B cell (primary cell): Measurements from ENCODE around the gene NUDT15. TPM values are rescaled to one million over a fixed set of nuclear protein-coding genes. Genes with fewer than 3 reads are reported as not detected.

ENCODE experiments used
- ATAC-seq: fragments of 200-7000 bp; cut with Tn5 transposase; one replicate; pipeline ENCODE4 v1.10.0; 2021; ENCODE audit warnings: low read depth, mild to moderate bottlenecking, moderate number of reproducible peaks, moderate library complexity
- CTCF ChIA-PET: fragments of 350-600 bp; sonication (Branson Sonifier 250); formaldehyde crosslinking; loops from one replicate; lab custom pipeline; 2021; ENCODE audit warnings: antibody characterized with exemption, inconsistent platforms; lab: Charles Lee
- POLR2A ChIA-PET: fragments of 350-600 bp; sonication (Branson Sonifier 250); formaldehyde crosslinking; loops from one replicate; lab custom pipeline; 2021; ENCODE audit warnings: antibody characterized with exemption; lab: Charles Lee
- DNase-seq: peaks from one replicate; pipeline ENCODE4 v3.0.0; 2013
- H2AFZ ChIP-seq: 2 replicates; pipeline ENCODE4 v1.6.1; 2012; ENCODE audit warnings: mild to moderate bottlenecking, low read depth, low read length; ENCODE audit not compliant: insufficient read depth, poor library complexity, severe bottlenecking
- H3K27ac ChIP-seq, 2 donors: 1 replicate in 1 of 2; 2 replicates in 1 of 2; pipeline ENCODE4 v1.5.1; 2012 to 2013; ENCODE audit warnings: low read length in 2 of 2, mild to moderate bottlenecking in 2 of 2, moderate library complexity in 1 of 2
- H3K27me3 ChIP-seq, 4 experiments: fragments of 200-600 bp in 1 of 4; sonication (generic) in 1 of 4; replicated peaks in 1 of 4; 1 replicate in 2 of 4; 2 replicates in 2 of 4; pipeline versions ENCODE4 v1.6.1 to v1.7.0; 2013 to 2016; ENCODE audit warnings: low read length in 3 of 4, mild to moderate bottlenecking in 2 of 4, mixed read lengths in 1 of 4, moderate library complexity in 1 of 4; ENCODE audit not compliant: insufficient read depth in 4 of 4, control insufficient read depth in 3 of 4; ENCODE audit errors: control extremely low read depth in 1 of 4
- H3K36me3 ChIP-seq, 2 experiments: replicated peaks in 1 of 2; 1 replicate in 1 of 2; 2 replicates in 1 of 2; pipeline versions ENCODE4 v1.6.1 to v1.7.1; 2013; ENCODE audit warnings: low read length in 1 of 2; ENCODE audit not compliant: insufficient read depth in 2 of 2, control insufficient read depth in 1 of 2; ENCODE audit errors: control extremely low read depth in 1 of 2, extremely low read depth in 1 of 2
- H3K4me1 ChIP-seq, 2 donors: fragments of 200-600 bp in 1 of 2; sonication (generic) in 1 of 2; 1 replicate in 1 of 2; 2 replicates in 1 of 2; pipeline versions ENCODE4 v1.5.1 to v1.6.1; 2013 to 2017; ENCODE audit warnings: low read length in 2 of 2; ENCODE audit not compliant: control insufficient read depth in 2 of 2, insufficient read depth in 2 of 2
- H3K4me2 ChIP-seq: replicated peaks from 2 replicates; pipeline ENCODE3; 2012; ENCODE audit warnings: mild to moderate bottlenecking, low read depth, low read length; ENCODE audit not compliant: poor library complexity, severe bottlenecking
- H3K4me3 ChIP-seq, 5 experiments: fragments of 200-600 bp in 1 of 5; sonication (generic) in 1 of 5; 1 replicate in 3 of 5; 2 replicates in 2 of 5; pipeline versions ENCODE4 v1.5.1 to v1.7.0; 2011 to 2016; ENCODE audit warnings: low read length in 4 of 5, mild to moderate bottlenecking in 4 of 5, low read depth in 2 of 5, control low read depth in 1 of 5, moderate library complexity in 1 of 5; ENCODE audit not compliant: insufficient read depth in 1 of 5; ENCODE audit errors: control extremely low read depth in 1 of 5, extremely low read depth in 1 of 5
- H3K79me2 ChIP-seq: fragments of 200-600 bp; sonication (generic); one replicate; pipeline ENCODE4 v1.6.0; 2016; ENCODE audit warnings: low read length; ENCODE audit not compliant: control insufficient read depth, insufficient read depth
- H3K9ac ChIP-seq: fragments of 200-600 bp; sonication (generic); 2 replicates; pipeline ENCODE4 v1.6.1; 2017; ENCODE audit warnings: mild to moderate bottlenecking, low read length, moderate library complexity
- H3K9me3 ChIP-seq, 3 donors: one replicate each; pipeline versions ENCODE4 v1.6.1 to v1.7.1; 2013; ENCODE audit warnings: low read length in 2 of 3; ENCODE audit not compliant: control insufficient read depth in 2 of 3, insufficient read depth in 1 of 3; ENCODE audit errors: control extremely low read depth in 1 of 3
- H4K20me1 ChIP-seq: 2 replicates; pipeline ENCODE4 v1.6.0; 2012; ENCODE audit warnings: mild to moderate bottlenecking, low read length; ENCODE audit not compliant: insufficient read depth, control insufficient read depth, poor library complexity, severe bottlenecking
- H3K27ac Mint-ChIP-seq: one replicate; pipeline ENCODE4 v1.8.0; 2021; ENCODE audit warnings: mixed read lengths
- H3K27me3 Mint-ChIP-seq: one replicate; pipeline ENCODE4 v1.8.0; 2021; ENCODE audit warnings: mixed read lengths
- H3K4me1 Mint-ChIP-seq: one replicate; pipeline ENCODE4 v1.8.0; 2021; ENCODE audit warnings: mixed read lengths
- H3K4me3 Mint-ChIP-seq: one replicate; pipeline ENCODE4 v1.8.0; 2021; ENCODE audit warnings: mixed read lengths
- H3K9me3 Mint-ChIP-seq: one replicate; pipeline ENCODE4 v1.8.0; 2022; ENCODE audit warnings: mixed read lengths; ENCODE audit not compliant: insufficient read depth
- CTCF ChIP-seq: fragments of 200-600 bp; IDR thresholded peaks from one replicate; pipeline ENCODE4 v1.8.0; 2022; ENCODE audit warnings: antibody characterized with exemption, mild to moderate bottlenecking
- EZH2 ChIP-seq: IDR thresholded peaks from 2 replicates; pipeline ENCODE4 v1.6.1; 2012; ENCODE audit warnings: borderline replicate concordance, low read depth, mild to moderate bottlenecking, moderate library complexity, low read length; ENCODE audit not compliant: insufficient read depth, poor library complexity, severe bottlenecking
- WGBS: methylation state at CpG from one replicate; pipeline ENCODE4 v1.1.5; 2013; ENCODE audit warnings: missing lambda C conversion rate; ENCODE audit not compliant: insufficient coverage; 5-methylcytosine and 5-hydroxymethylcytosine counted together
- intact Hi-C: fragments of 100-400 bp; cut with micrococcal nuclease; formaldehyde crosslinking; loops from one replicate; pipeline ENCODE4 v1.10.0; 2022
- polyA plus RNA-seq: library from polyadenylated mRNA; depleted of rRNA; stranded (reverse); fragments of >200 nt; gene quantifications from 2 replicates; pipeline ENCODE4 v1.2.3, GENCODE V29; 2012
- total RNA-seq, 2 donors: library from RNA; stranded (reverse); fragments of 120-200 nt in 1 of 2; gene quantifications; 1 replicate in 1 of 2; 2 replicates in 1 of 2; pipeline versions ENCODE4 v1.2.3 to v1.2.4, GENCODE V29; 2013 to 2022

NUDT15 gene
- total and polyA plus RNA-seq, 2 donors (not counting 1 experiment from before 2014, with no cell fraction given), result 4.2 to 6.0 TPM

GRCh38 chr13:48043789-48044503 is 6.4 kb downstream of the NUDT15 start:
- no peaks in the 10 kb centered on the region for H3K27me3 ChIP-seq
- H3K4me3 Mint-ChIP-seq, result no peak overlapping the region
- H3K4me1 Mint-ChIP-seq, result peaks cover 3% of the 10 kb centered on the region
- ChIA-PET CTCF (interaction anchor here (0.6 to 0.9 kb wide), 2 partner anchors 22 to 1754 kb away, joined by 3 read pairs; no protein-coding TSS in a partner anchor), POLR2A (no interaction called here)
- H3K27ac Mint-ChIP-seq, result no peak overlapping the region
- no peak overlapping the region for H2AFZ ChIP-seq
- no peak overlapping the region for H3K27ac ChIP-seq
- no peaks in the 10 kb centered on the region for H3K9me3 ChIP-seq
- DNase-seq, result no peak
- no peak overlapping the region for H3K9ac ChIP-seq
- no peaks in the 10 kb centered on the region for H4K20me1 ChIP-seq
- peaks cover 0 to 14% of the 10 kb centered on the region in 2 experiments for H3K36me3 ChIP-seq
- no peak overlapping the region for H3K4me2 ChIP-seq
- intact Hi-C loops, result no loop called here
- no peak overlapping the region for H3K4me3 ChIP-seq
- TF ChIP-seq CTCF, result no peak
- TF ChIP-seq EZH2, result no peak
- no peak for ATAC-seq
- H3K9me3 Mint-ChIP-seq, result no peaks in the 10 kb centered on the region
- no peaks in the 10 kb centered on the region for H3K4me1 ChIP-seq
- H3K27me3 Mint-ChIP-seq, result no peaks in the 10 kb centered on the region
- H3K79me2 ChIP-seq, result no peaks in the 10 kb centered on the region

GRCh38 chr13:48050550-48050949 is 13.0 kb downstream of the NUDT15 start:
- CTCF ChIA-PET, result interaction anchor here (0.6 to 3.9 kb wide), 2 partner anchors 13 to 53 kb away, joined by 3 to 18 read pairs; partner anchors contain the start of gene NUDT15
- H3K27ac Mint-ChIP-seq, result no peak overlapping the region
- no peaks in the 10 kb centered on the region for H3K9me3 ChIP-seq

More at GRCh38 chr13:48050550-48050949, 13.0 kb downstream of the NUDT15 start:
- peaks cover 6 to 30% of the 10 kb centered on the region in 2 experiments for H3K36me3 ChIP-seq
- Mint-ChIP-seq H3K4me1 (no peaks in the 10 kb centered on the region), H3K27me3 (no peaks in the 10 kb centered on the region), H3K9me3 (no peaks in the 10 kb centered on the region), H3K4me3 (no peak overlapping the region)
- no peak overlapping the region for H3K27ac ChIP-seq
- no peak overlapping the region for H3K4me3 ChIP-seq
- DNase-seq (no peak), ATAC-seq (no peak)
- no peak overlapping the region for H2AFZ ChIP-seq
- intact Hi-C loops, result no loop called here
- H3K27me3 ChIP-seq, result no peaks in the 10 kb centered on the region
- no peak overlapping the region for H3K4me2 ChIP-seq
- TF ChIP-seq EZH2 (no peak), CTCF (no peak)
- WGBS, result 96% methylated on average over 3 of the region's 3 CpGs
- H3K9ac ChIP-seq, result no peak overlapping the region
- POLR2A ChIA-PET, result no interaction called here
- H3K4me1 ChIP-seq, result no peaks in the 10 kb centered on the region
- H4K20me1 ChIP-seq, result no peaks in the 10 kb centered on the region
- H3K79me2 ChIP-seq, result no peaks in the 10 kb centered on the region
